MCF 10A (cell line): ENCODE results near the gene CTTNBP2. TPM values are rescaled to one million over a fixed set of nuclear protein-coding genes. Genes with fewer than 3 reads are reported as not detected.

Experiments used
- BruUV-seq: library from RNA; stranded (reverse); fragments of 400-500 nt; replicated peaks from 2 replicates; lab custom pipeline; 2021; lab: Mats Ljungman, UMichigan
- CTCF ChIA-PET: fragments of 300-600 bp; sonication (Branson Sonifier 250); formaldehyde crosslinking; extraction: SDS; loops from one replicate; lab custom pipeline; 2021; ENCODE audit warnings: antibody characterized with exemption, inconsistent platforms; lab: Yijun Ruan, JAX
- POLR2A ChIA-PET: fragments of 300-600, 350-650 bp; sonication (Branson Sonifier 250); formaldehyde crosslinking; extraction: SDS; loops from one replicate; lab custom pipeline; 2020; ENCODE audit warnings: antibody characterized with exemption, inconsistent platforms; lab: Yijun Ruan, JAX
- DNase-seq: peaks from one replicate; pipeline ENCODE4 v3.0.0-alpha.2; 2018; ENCODE audit not compliant: unreplicated experiment
- H3K27ac Mint-ChIP-seq: one replicate; pipeline ENCODE4 v1.8.0; 2022; ENCODE audit warnings: mild to moderate bottlenecking, low read depth, mixed read lengths; ENCODE audit not compliant: unreplicated experiment
- H3K27me3 Mint-ChIP-seq: one replicate; pipeline ENCODE4 v1.8.0; 2022; ENCODE audit warnings: mixed read lengths; ENCODE audit not compliant: insufficient read depth, unreplicated experiment
- H3K36me3 Mint-ChIP-seq: one replicate; pipeline ENCODE4 v1.8.0; 2022; ENCODE audit warnings: mild to moderate bottlenecking, moderate library complexity, mixed read lengths; ENCODE audit not compliant: insufficient read depth, unreplicated experiment
- H3K4me1 Mint-ChIP-seq: one replicate; pipeline ENCODE4 v1.8.0; 2022; ENCODE audit warnings: mixed read lengths; ENCODE audit not compliant: insufficient read depth, unreplicated experiment
- H3K4me3 Mint-ChIP-seq: one replicate; pipeline ENCODE4 v1.8.0; 2022; ENCODE audit warnings: mild to moderate bottlenecking, moderate library complexity, mixed read lengths; ENCODE audit not compliant: unreplicated experiment
- H3K9me3 Mint-ChIP-seq: one replicate; pipeline ENCODE4 v1.8.0; 2022; ENCODE audit warnings: mixed read lengths; ENCODE audit not compliant: unreplicated experiment
- intact Hi-C: fragments of 100-400 bp; cut with micrococcal nuclease; formaldehyde crosslinking; loops from 2 replicates; pipeline ENCODE4 v1.14.1; 2022
- total RNA-seq: library from RNA; stranded (reverse); gene quantifications from 2 replicates; pipeline ENCODE4 v1.2.3, GENCODE V29; 2022
- TF ChIP-seq, protein P1 (sequence below): fragments of 200-600 bp; IDR thresholded peaks from one replicate; pipeline ENCODE4 v1.8.0; 2022; ENCODE audit warnings: antibody characterized with exemption, mild to moderate bottlenecking; ENCODE audit not compliant: unreplicated experiment

The CTTNBP2 gene
- total RNA-seq, 1 experiment from 2014 or later, result 0.98 TPM

- no peaks in the 10 kb centered on the region for H3K36me3 Mint-ChIP-seq
- ChIA-PET POLR2A (no interaction called here), CTCF (interaction anchor here (1.1 kb wide), 1 partner anchor 277 kb away, joined by 3 read pairs; no protein-coding TSS in a partner anchor)
- TF ChIP-seq, protein P1, sequence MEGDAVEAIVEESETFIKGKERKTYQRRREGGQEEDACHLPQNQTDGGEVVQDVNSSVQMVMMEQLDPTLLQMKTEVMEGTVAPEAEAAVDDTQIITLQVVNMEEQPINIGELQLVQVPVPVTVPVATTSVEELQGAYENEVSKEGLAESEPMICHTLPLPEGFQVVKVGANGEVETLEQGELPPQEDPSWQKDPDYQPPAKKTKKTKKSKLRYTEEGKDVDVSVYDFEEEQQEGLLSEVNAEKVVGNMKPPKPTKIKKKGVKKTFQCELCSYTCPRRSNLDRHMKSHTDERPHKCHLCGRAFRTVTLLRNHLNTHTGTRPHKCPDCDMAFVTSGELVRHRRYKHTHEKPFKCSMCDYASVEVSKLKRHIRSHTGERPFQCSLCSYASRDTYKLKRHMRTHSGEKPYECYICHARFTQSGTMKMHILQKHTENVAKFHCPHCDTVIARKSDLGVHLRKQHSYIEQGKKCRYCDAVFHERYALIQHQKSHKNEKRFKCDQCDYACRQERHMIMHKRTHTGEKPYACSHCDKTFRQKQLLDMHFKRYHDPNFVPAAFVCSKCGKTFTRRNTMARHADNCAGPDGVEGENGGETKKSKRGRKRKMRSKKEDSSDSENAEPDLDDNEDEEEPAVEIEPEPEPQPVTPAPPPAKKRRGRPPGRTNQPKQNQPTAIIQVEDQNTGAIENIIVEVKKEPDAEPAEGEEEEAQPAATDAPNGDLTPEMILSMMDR, result no peak
- peaks cover 3% of the 10 kb centered on the region for H3K27me3 Mint-ChIP-seq
- intact Hi-C loops, result no loop called here
- DNase-seq, result peak; percentile 41
- no peak overlapping the region for H3K4me3 Mint-ChIP-seq
- no TSS peak for BruUV-seq
- H3K4me1 Mint-ChIP-seq, result peaks cover 18% of the 10 kb centered on the region
- H3K27ac Mint-ChIP-seq, result no peak overlapping the region
- H3K9me3 Mint-ChIP-seq, result no peaks in the 10 kb centered on the region
These were observed 48.1 kb downstream of the CTTNBP2 start for GRCh38 chr7:117825132-117825531.

GRCh38 chr7:117824592-117824991, 48.6 kb downstream of the CTTNBP2 start:
- POLR2A ChIA-PET, result no interaction called here
- Mint-ChIP-seq H3K27ac (no peak overlapping the region), H3K9me3 (no peaks in the 10 kb centered on the region), H3K36me3 (no peaks in the 10 kb centered on the region), H3K4me1 (peaks cover 18% of the 10 kb centered on the region), H3K27me3 (peaks cover 8% of the 10 kb centered on the region), H3K4me3 (no peak overlapping the region)
- intact Hi-C loops, result no loop called here
- no peak for DNase-seq
- CTCF ChIA-PET, result interaction anchor here (0.7 to 1.1 kb wide), 2 partner anchors 52 to 277 kb away, joined by 3 read pairs; no protein-coding TSS in a partner anchor
- no TSS peak for BruUV-seq
- TF ChIP-seq, protein P1, result no peak

DNA sequence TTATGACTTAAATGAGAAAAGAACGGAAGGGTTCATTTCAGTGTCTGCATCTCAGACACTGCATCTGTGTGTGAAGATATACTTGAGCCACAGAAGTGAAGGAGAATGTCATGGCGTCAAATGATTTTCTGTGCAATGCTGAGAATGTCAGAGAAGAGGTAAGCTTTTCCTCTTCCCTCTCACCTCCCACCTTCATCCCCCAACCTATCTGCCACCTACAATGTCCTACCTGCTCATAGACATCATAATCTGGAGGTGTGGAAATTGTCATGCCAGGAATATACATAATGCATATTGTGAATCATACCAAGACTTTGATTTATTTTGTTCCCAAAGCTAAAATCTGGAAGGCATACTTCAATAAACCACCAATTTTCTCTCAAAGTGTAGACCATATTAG, 53.7 kb downstream of the CTTNBP2 start:
- H3K4me1 Mint-ChIP-seq, result no peaks in the 10 kb centered on the region
- ChIA-PET CTCF (interaction anchor here (1.1 to 1.2 kb wide), 2 partner anchors 285 to 335 kb away, joined by 3 read pairs; no protein-coding TSS in a partner anchor), POLR2A (interaction anchor here (2.2 kb wide), 1 partner anchor 8 kb away, joined by 6 read pairs; no protein-coding TSS in a partner anchor)
- H3K36me3 Mint-ChIP-seq, result no peaks in the 10 kb centered on the region
- H3K9me3 Mint-ChIP-seq, result no peaks in the 10 kb centered on the region
- H3K27me3 Mint-ChIP-seq, result peaks cover 16% of the 10 kb centered on the region
- TF ChIP-seq, protein P1, result no peak
- H3K27ac Mint-ChIP-seq, result no peak overlapping the region
- BruUV-seq, result no TSS peak
- intact Hi-C loops, result no loop called here
- H3K4me3 Mint-ChIP-seq, result no peak overlapping the region
- DNase-seq, result no peak

GRCh38 chr7:117818232-117818631, 55.0 kb downstream of the CTTNBP2 start:
- intact Hi-C loops, result no loop called here
- no peak overlapping the region for H3K4me3 Mint-ChIP-seq
- CTCF ChIA-PET, result no interaction called here
- no TSS peak for BruUV-seq
- H3K27ac Mint-ChIP-seq, result no peak overlapping the region
- no peaks in the 10 kb centered on the region for H3K4me1 Mint-ChIP-seq
- H3K9me3 Mint-ChIP-seq, result no peaks in the 10 kb centered on the region
- DNase-seq, result peak; percentile 42
- TF ChIP-seq, protein P1, result no peak
- no peaks in the 10 kb centered on the region for H3K36me3 Mint-ChIP-seq
- peaks cover 16% of the 10 kb centered on the region for H3K27me3 Mint-ChIP-seq
- POLR2A ChIA-PET, result interaction anchor here (1.2 to 2.2 kb wide), 2 partner anchors 8 to 10 kb away, joined by 3 to 6 read pairs; no protein-coding TSS in a partner anchor
